Gastroesophageal sphincter (tissue), 4 donors: ENCODE measurements around the gene TANGO6. TPM values are rescaled to one million over a fixed set of nuclear protein-coding genes. Genes with fewer than 3 reads are reported as not detected.

Experiments
- ATAC-seq: fragments of 150-250 bp; one replicate; pipeline ENCODE4 v1.9.1; 2016; ENCODE audit warnings: mild to moderate bottlenecking, moderate library complexity
- H3K27ac ChIP-seq, 4 donors: fragments of 200-600 bp; sonication (generic) in 3 of 4; 1 replicate in 3 of 4; 2 replicates in 1 of 4; pipeline ENCODE4 v1.5.1; 2016 to 2019
- H3K27me3 ChIP-seq: fragments of 200-600 bp; sonication (generic); one replicate; pipeline ENCODE4 v1.5.1; 2019
- H3K36me3 ChIP-seq, 2 donors: fragments of 200-600 bp; sonication (generic); one replicate each; pipeline ENCODE4 v1.5.1; 2019; ENCODE audit warnings: control low read depth in 1 of 2
- H3K4me1 ChIP-seq, 3 donors: fragments of 200-600 bp; sonication (generic); 1 replicate in 2 of 3; 2 replicates in 1 of 3; pipeline ENCODE4 v1.5.1; 2016 to 2019; ENCODE audit warnings: control low read depth in 2 of 3
- H3K4me3 ChIP-seq, 2 donors: fragments of 200-600 bp; sonication (generic); one replicate each; pipeline ENCODE4 v1.5.1; 2019; ENCODE audit warnings: mild to moderate bottlenecking in 1 of 2, moderate library complexity in 1 of 2
- H3K9me3 ChIP-seq, 3 donors: fragments of 200-600 bp; sonication (generic); one replicate each; pipeline ENCODE4 v1.5.1; 2017 to 2019; ENCODE audit warnings: control low read depth in 2 of 3
- CTCF ChIP-seq, 4 experiments: fragments of 200-600 bp in 2 of 4; fragments of 450-650 bp in 2 of 4; sonication (generic) in 1 of 4; IDR thresholded peaks; one replicate each; pipeline ENCODE4 v1.5.1; 2017 to 2019; ENCODE audit warnings: antibody characterized with exemption in 4 of 4, mild to moderate bottlenecking in 2 of 4, moderate library complexity in 2 of 4
- EP300 ChIP-seq: sonication (generic); formaldehyde crosslinking; IDR thresholded peaks from one replicate; pipeline ENCODE4 v1.6.1; 2017; ENCODE audit warnings: antibody characterized with exemption, mild to moderate bottlenecking
- POLR2A ChIP-seq, 2 donors: fragments of 450-650 bp; IDR thresholded peaks; one replicate each; pipeline ENCODE4 v1.6.1; 2017; ENCODE audit warnings: antibody characterized with exemption in 2 of 2, mild to moderate bottlenecking in 2 of 2, moderate library complexity in 1 of 2
- POLR2AphosphoS5 ChIP-seq: sonication (generic); formaldehyde crosslinking; IDR thresholded peaks from one replicate; pipeline ENCODE4 v1.6.1; 2017; ENCODE audit warnings: antibody characterized with exemption
- WGBS, 2 donors: methylation state at CpG; one replicate each; pipeline ENCODE4 v1.1.5; 2018; ENCODE audit warnings: low coverage in 1 of 2; 5-methylcytosine and 5-hydroxymethylcytosine counted together
- total RNA-seq, 4 donors: library from RNA; depleted of rRNA; stranded (reverse); fragments of >200 nt; gene quantifications; one replicate each; pipeline ENCODE4 v1.1.0, GENCODE V29; 2016

The TANGO6 gene
- total RNA-seq, 4 donors from 2014 or later: 19.5 to 29.7 (median 21.0) TPM

GRCh38 chr16:68917541-68917940, 74.2 kb downstream of the TANGO6 start:
- H3K36me3 ChIP-seq: peaks cover 0 to 76% of the 10 kb centered on the region in 2 donors

GRCh38 chr16:68920349-68920748, 77.0 kb downstream of the TANGO6 start:
- TF ChIP-seq EP300 (no peak), POLR2A (IDR thresholded peaks at IDR 0.05) (no peak), CTCF (IDR thresholded peaks at IDR 0.05) (no peak), POLR2AphosphoS5 (no peak)
- peaks cover 0 to 73% of the 10 kb centered on the region in 2 donors for H3K36me3 ChIP-seq
- H3K27me3 ChIP-seq: no peaks in the 10 kb centered on the region
- no peaks in the 10 kb centered on the region for H3K9me3 ChIP-seq
- no peak overlapping the region for H3K4me3 ChIP-seq
- no peaks in the 10 kb centered on the region for H3K4me1 ChIP-seq
- no peak for ATAC-seq
- H3K27ac ChIP-seq: no peak overlapping the region
- WGBS, 2 donors: 92 to 100% methylated on average over 3 of the region's 3 CpGs

More at GRCh38 chr16:68917541-68917940, 74.2 kb downstream of the TANGO6 start:
- no peaks in the 10 kb centered on the region for H3K27me3 ChIP-seq
- H3K4me1 ChIP-seq: no peaks in the 10 kb centered on the region
- TF ChIP-seq EP300 (no peak), CTCF (IDR thresholded peaks at IDR 0.05) (no peak), POLR2AphosphoS5 (no peak), POLR2A (IDR thresholded peaks at IDR 0.05) (no peak)
- H3K9me3 ChIP-seq: no peaks in the 10 kb centered on the region
- no peak overlapping the region for H3K27ac ChIP-seq
- no peak for ATAC-seq
- no peak overlapping the region for H3K4me3 ChIP-seq
- 86 to 100% methylated on average over 2 of the region's 2 CpGs for WGBS, 2 donors

GRCh38 chr16:68921637-68922036, 78.3 kb downstream of the TANGO6 start:
- no peaks in the 10 kb centered on the region for H3K4me1 ChIP-seq
- peaks cover 0 to 62% of the 10 kb centered on the region in 2 donors for H3K36me3 ChIP-seq
- no peaks in the 10 kb centered on the region for H3K27me3 ChIP-seq
- WGBS, 2 donors: 92 to 100% methylated on average over 2 of the region's 2 CpGs
- no peak for TF ChIP-seq POLR2A (IDR thresholded peaks at IDR 0.05)
- ATAC-seq: no peak
- no peak overlapping the region for H3K27ac ChIP-seq
- no peak overlapping the region for H3K4me3 ChIP-seq
- H3K9me3 ChIP-seq: no peaks in the 10 kb centered on the region

- Histone ChIP-seq H3K27me3 (no peaks in the 10 kb centered on the region), H3K36me3 (peaks cover 0 to 62% of the 10 kb centered on the region in 2 donors), H3K9me3 (no peaks in the 10 kb centered on the region), H3K27ac (no peak overlapping the region), H3K4me3 (no peak overlapping the region), H3K4me1 (no peaks in the 10 kb centered on the region)
- WGBS, 2 donors: 85 to 100% methylated on average over 3 to 5 of the region's 12 CpGs
- ATAC-seq: no peak
- no peak for TF ChIP-seq CTCF (IDR thresholded peaks at IDR 0.05)
- no peak for TF ChIP-seq POLR2A (IDR thresholded peaks at IDR 0.05)
- no peak for TF ChIP-seq EP300
- TF ChIP-seq POLR2AphosphoS5: no peak
Observed at GRCh38 chr16:68923116-68923515, 79.8 kb downstream of the TANGO6 start.

GRCh38 chr16:68927018-68927417, 83.7 kb downstream of the TANGO6 start:
- TF ChIP-seq POLR2A (IDR thresholded peaks at IDR 0.05): no peak
- no peak for TF ChIP-seq EP300
- TF ChIP-seq CTCF (IDR thresholded peaks at IDR 0.05): no peak
- no peak for TF ChIP-seq POLR2AphosphoS5
- H3K36me3 ChIP-seq: peaks cover 0 to 65% of the 10 kb centered on the region in 2 donors
- ATAC-seq: no peak
- no peak overlapping the region for H3K4me3 ChIP-seq
- no peaks in the 10 kb centered on the region for H3K9me3 ChIP-seq
- H3K27ac ChIP-seq: no peak overlapping the region
- WGBS, 2 donors: 74 to 97% methylated on average over 3 of the region's 3 CpGs
- H3K27me3 ChIP-seq: no peaks in the 10 kb centered on the region
- no peaks in the 10 kb centered on the region for H3K4me1 ChIP-seq
